ENCODE data around the gene CCDC51.
"Not testable (repeated sequence)": the region's sequence is repeated elsewhere in the genome, so short reads cannot be mapped to it uniquely, and the experiment has no call there.

CCDC51 gene

GRCh38 chr3:48463703-48464102 lies 23.8 kb upstream of the CCDC51 start:
- no peak overlapping the region for H3K4me3 ChIP-seq
- H3K27ac ChIP-seq = peak overlapping the region; percentile 93 to 95
- H3K9me3 ChIP-seq = no peaks in the 10 kb centered on the region
- H3K36me3 ChIP-seq = peaks cover 35 to 60% (median 52%) of the 10 kb centered on the region in 3 donors
- H3K4me1 ChIP-seq = peaks cover 0 to 34% (median 32%) of the 10 kb centered on the region in 4 donors
- no peaks in the 10 kb centered on the region for H3K27me3 ChIP-seq
- no peak for TF ChIP-seq CTCF (IDR thresholded peaks at IDR 0.05)
- intact Hi-C loops (cut with DNase I; ENCODE audit: low total_unique reads) = loop anchor here (2.0 to 10.0 kb wide), 3 partner anchors 85 to 221 kb away; partner anchors contain the start of genes NCKIPSD and SLC26A6
- DNase-seq = no peak

GRCh38 chr3:48461767-48462166 lies 21.8 kb upstream of the CCDC51 start:
- intact Hi-C loops (cut with DNase I; ENCODE audit: low total_unique reads) = loop anchor here (10.0 kb wide), 2 partner anchors 173 to 223 kb away; partner anchors contain the start of genes NCKIPSD and SLC26A6

GRCh38 chr3:48460517-48460902 lies 20.6 kb upstream of the CCDC51 start:
- intact Hi-C loops (cut with DNase I; ENCODE audit: low total_unique reads) = loop anchor here (10.0 kb wide), 2 partner anchors 174 to 224 kb away; partner anchors contain the start of genes NCKIPSD and SLC26A6
- H3K27me3 ChIP-seq = no peaks in the 10 kb centered on the region
- H3K4me1 ChIP-seq = peaks cover 0 to 8% (median 7%) of the 10 kb centered on the region in 4 donors
- no peak for TF ChIP-seq CTCF (IDR thresholded peaks at IDR 0.05)
- no peak for DNase-seq
- no peak overlapping the region for H3K4me3 ChIP-seq
- no peak overlapping the region for H3K27ac ChIP-seq
- H3K9me3 ChIP-seq = no peaks in the 10 kb centered on the region
- peaks cover 37 to 72% (median 40%) of the 10 kb centered on the region in 3 donors for H3K36me3 ChIP-seq

More at GRCh38 chr3:48461767-48462166, 21.8 kb upstream of the CCDC51 start:
- Histone ChIP-seq H3K4me1 (peaks cover 0 to 14% (median 12%) of the 10 kb centered on the region in 4 donors), H3K36me3 (peaks cover 36 to 60% (median 37%) of the 10 kb centered on the region in 3 donors)
- not testable (repeated sequence) for H3K27me3 ChIP-seq, DNase-seq, H3K9me3 ChIP-seq, H3K4me3 ChIP-seq, H3K27ac ChIP-seq

- intact Hi-C loops (cut with DNase I; ENCODE audit: low total_unique reads) = loop anchor here (10.0 kb wide), 2 partner anchors 175 to 225 kb away; partner anchors contain the start of genes NCKIPSD and SLC26A6
- H3K27ac ChIP-seq = no peak overlapping the region
Observed at GRCh38 chr3:48459773-48460516, 20.0 kb upstream of the CCDC51 start.

GRCh38 chr3:48459331-48459730 lies 19.4 kb upstream of the CCDC51 start:
- no peak for TF ChIP-seq CTCF (IDR thresholded peaks at IDR 0.05)
- H3K4me3 ChIP-seq = no peak overlapping the region
- no peaks in the 10 kb centered on the region for H3K9me3 ChIP-seq
- intact Hi-C loops (cut with DNase I; ENCODE audit: low total_unique reads) = no loop called here
- no peak overlapping the region for H3K27ac ChIP-seq
- DNase-seq = no peak
- H3K27me3 ChIP-seq = no peaks in the 10 kb centered on the region
- H3K36me3 ChIP-seq = peaks cover 45 to 84% (median 51%) of the 10 kb centered on the region in 3 donors
- no peaks in the 10 kb centered on the region for H3K4me1 ChIP-seq

More at GRCh38 chr3:48459773-48460516, 20.0 kb upstream of the CCDC51 start:
- H3K27me3 ChIP-seq = no peaks in the 10 kb centered on the region
- peaks cover 42 to 78% (median 45%) of the 10 kb centered on the region in 3 donors for H3K36me3 ChIP-seq
- TF ChIP-seq CTCF (IDR thresholded peaks at IDR 0.05) = no peak
- no peak for DNase-seq
- peaks cover 0 to 4% (median 3%) of the 10 kb centered on the region in 4 donors for H3K4me1 ChIP-seq
- no peak overlapping the region for H3K4me3 ChIP-seq
- no peaks in the 10 kb centered on the region for H3K9me3 ChIP-seq

GRCh38 chr3:48456456-48456855 lies 16.5 kb upstream of the CCDC51 start:
- no peaks in the 10 kb centered on the region for H3K4me1 ChIP-seq
- peaks cover 65 to 98% (median 66%) of the 10 kb centered on the region in 3 donors for H3K36me3 ChIP-seq
- no peaks in the 10 kb centered on the region for H3K27me3 ChIP-seq
- intact Hi-C loops (cut with DNase I; ENCODE audit: low total_unique reads) = no loop called here
- TF ChIP-seq CTCF (IDR thresholded peaks at IDR 0.05) = no peak
- H3K4me3 ChIP-seq = no peak overlapping the region
- no peak overlapping the region for H3K27ac ChIP-seq
- no peak for DNase-seq
- H3K9me3 ChIP-seq = no peaks in the 10 kb centered on the region

All from tibial artery (tissue), 4 donors.